DND-41 (cell line): ENCODE measurements around the gene CYTH4.

Source experiments
- EZH2 ChIP-seq: IDR thresholded peaks from 3 replicates; pipeline ENCODE4 v1.6.1; 2012; ENCODE audit warnings: borderline replicate concordance, low read depth, mild to moderate bottlenecking, moderate library complexity, low read length, inconsistent platforms; ENCODE audit not compliant: severe bottlenecking
- TF ChIP-seq, protein P1 (sequence below): IDR thresholded peaks from 2 replicates; pipeline ENCODE4 v1.5.1; 2012; ENCODE audit warnings: borderline replicate concordance, low read length, moderate library complexity, mild to moderate bottlenecking; ENCODE audit not compliant: poor library complexity, severe bottlenecking; ENCODE audit errors: extremely low read depth

DNA sequence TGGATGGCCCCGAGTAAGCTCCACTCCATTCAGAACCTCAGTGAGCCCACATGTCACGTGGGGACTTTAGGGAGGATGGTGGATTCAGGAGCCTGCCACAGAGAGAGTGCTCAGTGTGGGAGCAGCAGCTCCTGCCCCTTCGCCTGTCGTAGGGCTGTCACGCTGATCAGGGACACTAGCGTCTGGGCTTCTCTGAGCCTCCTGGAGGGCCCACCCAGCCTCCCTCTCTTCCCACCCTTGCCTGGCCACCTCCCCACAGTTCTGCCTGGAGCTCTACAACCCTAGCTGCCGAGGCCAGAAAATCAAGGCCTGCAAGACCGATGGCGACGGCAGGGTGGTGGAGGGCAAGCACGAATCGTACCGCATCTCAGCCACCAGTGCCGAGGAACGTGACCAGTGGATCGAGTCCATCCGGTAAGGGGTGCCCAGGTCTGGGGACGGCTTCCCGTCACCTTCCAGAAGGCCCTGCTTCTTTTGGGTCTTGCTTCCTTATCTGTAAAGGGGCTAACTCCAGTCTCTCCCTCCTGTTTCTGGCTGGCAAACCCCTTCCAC, 29.5 kb downstream of the CYTH4 start:
- TF ChIP-seq, protein P1, sequence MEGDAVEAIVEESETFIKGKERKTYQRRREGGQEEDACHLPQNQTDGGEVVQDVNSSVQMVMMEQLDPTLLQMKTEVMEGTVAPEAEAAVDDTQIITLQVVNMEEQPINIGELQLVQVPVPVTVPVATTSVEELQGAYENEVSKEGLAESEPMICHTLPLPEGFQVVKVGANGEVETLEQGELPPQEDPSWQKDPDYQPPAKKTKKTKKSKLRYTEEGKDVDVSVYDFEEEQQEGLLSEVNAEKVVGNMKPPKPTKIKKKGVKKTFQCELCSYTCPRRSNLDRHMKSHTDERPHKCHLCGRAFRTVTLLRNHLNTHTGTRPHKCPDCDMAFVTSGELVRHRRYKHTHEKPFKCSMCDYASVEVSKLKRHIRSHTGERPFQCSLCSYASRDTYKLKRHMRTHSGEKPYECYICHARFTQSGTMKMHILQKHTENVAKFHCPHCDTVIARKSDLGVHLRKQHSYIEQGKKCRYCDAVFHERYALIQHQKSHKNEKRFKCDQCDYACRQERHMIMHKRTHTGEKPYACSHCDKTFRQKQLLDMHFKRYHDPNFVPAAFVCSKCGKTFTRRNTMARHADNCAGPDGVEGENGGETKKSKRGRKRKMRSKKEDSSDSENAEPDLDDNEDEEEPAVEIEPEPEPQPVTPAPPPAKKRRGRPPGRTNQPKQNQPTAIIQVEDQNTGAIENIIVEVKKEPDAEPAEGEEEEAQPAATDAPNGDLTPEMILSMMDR: no peak
- TF ChIP-seq EZH2: no peak
